ENCODE data around the gene FAM237B.
"Not testable (repeated sequence)": the region's sequence is repeated elsewhere in the genome, so short reads cannot be mapped to it uniquely, and the experiment has no call there.

Gene FAM237B

GRCh38 chr7:90320801-90321494, at the start of gene FAM237B:
TSS of gene FAM237B (minus strand) at chr7:90321304. CDS start at chr7:90319748, 1,556 bp downstream.
- peak in 2 of 51 donors; percentile 1 to 3 for DNase-seq

- no peak for DNase-seq
These were observed 30.9 kb upstream of the FAM237B start for GRCh38 chr7:90351987-90352386.

GRCh38 chr7:90350032-90350431, 28.9 kb upstream of the FAM237B start:
- not testable (repeated sequence) for DNase-seq

- no peak for DNase-seq
These were observed 28.2 kb upstream of the FAM237B start for GRCh38 chr7:90349305-90349704.

GRCh38 chr7:90347759-90348158, 26.7 kb upstream of the FAM237B start:
- no peak for DNase-seq

GRCh38 chr7:90346336-90347125, 25.4 kb upstream of the FAM237B start, which contains the start of gene GTPBP10:
TSS of gene GTPBP10 (plus strand) at chr7:90346716. CDS start at chr7:90346742, 26 bp downstream.
- DNase-seq: peak; percentile 31 to 95 (median 87)

- DNase-seq: peak in 8 of 51 donors; percentile 2 to 81 (median 34)
These were observed 24.7 kb upstream of the FAM237B start for GRCh38 chr7:90345595-90346335.

GRCh38 chr7:90345016-90345415, 23.9 kb upstream of the FAM237B start:
- DNase-seq: no peak

GRCh38 chr7:90337106-90337505, 16.0 kb upstream of the FAM237B start:
- no peak for DNase-seq

- DNase-seq: not testable (repeated sequence)
These were observed 13.8 kb upstream of the FAM237B start for GRCh38 chr7:90334926-90335325.

GRCh38 chr7:90334193-90334843, 13.2 kb upstream of the FAM237B start:
- no peak for DNase-seq

GRCh38 chr7:90326500-90326899, 5.4 kb upstream of the FAM237B start:
- DNase-seq: no peak

GRCh38 chr7:90322837-90323236, 1.7 kb upstream of the FAM237B start:
- DNase-seq: no peak

- DNase-seq: no peak
These were observed 695 bp downstream of the FAM237B start for GRCh38 chr7:90320418-90320800.

- DNase-seq: no peak
These were observed 1.1 kb downstream of the FAM237B start for GRCh38 chr7:90320014-90320413.

GRCh38 chr7:90313907-90314306, 7.2 kb downstream of the FAM237B start:
- DNase-seq: no peak

GRCh38 chr7:90312745-90313144, 8.4 kb downstream of the FAM237B start:
- DNase-seq: no peak

GRCh38 chr7:90311175-90311574, 9.9 kb downstream of the FAM237B start:
- no peak for DNase-seq

- DNase-seq: no peak
These were observed 11.2 kb downstream of the FAM237B start for GRCh38 chr7:90309872-90310271.

GRCh38 chr7:90303241-90303640, 17.9 kb downstream of the FAM237B start:
- no peak for DNase-seq
